Fibroblast of villous mesenchyme (primary cell): ENCODE measurements around the gene PCNX3. TPM values are rescaled to one million over a fixed set of nuclear protein-coding genes. Genes with fewer than 3 reads are reported as not detected.

Experiments
- DNase-seq: peaks from one replicate; pipeline ENCODE4 v3.0.0-alpha.2; 2010; ENCODE audit warnings: low read depth
- H3K4me3 ChIP-seq: 2 replicates; pipeline ENCODE4 v1.5.1; 2011; ENCODE audit warnings: low read depth, mild to moderate bottlenecking, low read length
- CTCF ChIP-seq: IDR thresholded peaks from 2 replicates; pipeline ENCODE4 v1.5.1; 2012; ENCODE audit warnings: low read depth, mild to moderate bottlenecking, low read length; ENCODE audit not compliant: insufficient read depth
- total RNA-seq: library from RNA; depleted of rRNA; stranded (reverse); fragments of >200 nt; gene quantifications from 2 replicates; pipeline ENCODE4 v1.2.3, GENCODE V29; 2012

PCNX3 gene
- total RNA-seq, 1 donor, result 32.4 TPM

- no peak for DNase-seq
- no peak for TF ChIP-seq CTCF
- peak overlapping the region; percentile 69 for H3K4me3 ChIP-seq
Measured at GRCh38 chr11:65573391-65574079, 42.0 kb upstream of the PCNX3 start.

DNA sequence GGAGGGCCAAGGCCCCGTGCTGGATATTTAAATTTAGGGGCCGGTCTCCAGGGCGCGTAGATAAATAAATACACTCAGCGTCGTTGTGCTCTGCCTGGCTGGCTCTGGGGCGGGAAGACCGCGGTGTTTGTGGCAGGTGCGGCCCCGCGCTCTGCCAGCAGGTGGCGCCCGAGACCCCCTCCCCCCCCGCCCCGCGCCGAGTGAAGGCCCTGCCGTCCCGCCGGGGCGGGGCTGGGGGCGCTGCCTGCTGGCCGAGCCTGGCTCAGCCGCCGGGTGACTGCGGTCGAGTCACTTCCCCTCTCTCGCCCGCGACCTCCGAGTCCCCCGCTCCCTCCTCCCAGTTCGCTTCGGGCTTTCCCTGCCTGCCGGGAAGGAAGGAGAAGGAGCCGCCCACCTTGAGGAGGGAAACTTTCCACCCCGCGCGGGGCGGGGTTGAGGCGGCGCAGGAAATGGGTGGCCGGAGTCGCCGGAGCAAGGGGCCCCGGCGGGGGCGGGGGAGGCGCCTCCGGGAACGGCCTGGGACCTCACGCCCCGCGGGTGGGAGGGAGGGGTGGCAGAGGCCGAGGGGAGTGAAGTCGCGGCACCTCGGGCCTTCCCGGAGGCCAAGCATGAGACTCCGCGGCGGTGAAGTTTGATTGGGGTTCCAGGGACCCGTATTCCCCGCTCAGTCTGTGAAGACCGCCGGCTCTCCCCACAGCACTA, 41.3 kb upstream of the PCNX3 start:
- TF ChIP-seq CTCF, result peak; percentile 49

GRCh38 chr11:65574811-65575567, 40.6 kb upstream of the PCNX3 start:
- DNase-seq, result peak; percentile 37
- TF ChIP-seq CTCF, result no peak

More for the DNA sequence above, 41.3 kb upstream of the PCNX3 start:
- peak overlapping the region; percentile 69 for H3K4me3 ChIP-seq
- peak; percentile 98 for DNase-seq

DNA sequence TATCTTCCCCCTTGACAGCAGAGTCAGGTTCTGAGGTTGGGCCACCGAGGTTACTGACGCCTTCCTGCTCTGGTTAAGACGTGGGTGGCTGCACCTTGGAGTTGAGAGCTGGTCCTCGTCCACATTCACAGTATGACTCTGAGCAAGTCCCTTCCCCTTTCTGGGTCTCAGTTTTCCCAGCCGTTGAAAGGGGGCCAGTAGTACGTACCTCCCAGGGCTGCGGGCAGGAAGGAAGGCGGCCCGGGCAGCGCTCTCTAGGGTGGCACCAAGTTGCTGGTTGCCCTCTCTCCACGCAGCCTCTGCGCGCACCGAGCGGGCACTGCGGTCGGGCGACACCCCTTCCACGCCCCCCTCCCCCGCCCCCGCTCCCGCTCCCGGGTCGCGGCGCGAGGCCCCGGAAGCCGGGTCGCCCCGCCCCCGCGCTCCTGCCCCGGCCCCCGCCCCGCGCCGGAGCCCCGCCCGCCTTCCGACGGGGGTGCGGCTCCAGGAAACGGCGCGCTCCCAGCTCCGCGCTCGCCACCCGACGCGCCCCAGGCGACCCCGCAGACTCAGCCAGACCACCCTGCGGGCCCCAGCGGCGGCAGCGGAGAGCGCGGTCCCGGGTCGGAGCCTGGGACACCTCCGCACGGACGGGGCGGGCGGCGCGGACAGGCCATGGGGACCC, 39.9 kb upstream of the PCNX3 start, which contains the start of gene EHBP1L1:
TSS of gene EHBP1L1 (plus strand) at position 486 of the 664 bp plus-strand sequence. CDS start 250 bp downstream, outside the sequence.
- peak within 1 kb of the TSS; percentile 74 for H3K4me3 ChIP-seq
- peak; percentile 53 for DNase-seq
- TF ChIP-seq CTCF, result no peak

More at GRCh38 chr11:65574811-65575567, 40.6 kb upstream of the PCNX3 start:
- peak overlapping the region; percentile 63 for H3K4me3 ChIP-seq

DNA sequence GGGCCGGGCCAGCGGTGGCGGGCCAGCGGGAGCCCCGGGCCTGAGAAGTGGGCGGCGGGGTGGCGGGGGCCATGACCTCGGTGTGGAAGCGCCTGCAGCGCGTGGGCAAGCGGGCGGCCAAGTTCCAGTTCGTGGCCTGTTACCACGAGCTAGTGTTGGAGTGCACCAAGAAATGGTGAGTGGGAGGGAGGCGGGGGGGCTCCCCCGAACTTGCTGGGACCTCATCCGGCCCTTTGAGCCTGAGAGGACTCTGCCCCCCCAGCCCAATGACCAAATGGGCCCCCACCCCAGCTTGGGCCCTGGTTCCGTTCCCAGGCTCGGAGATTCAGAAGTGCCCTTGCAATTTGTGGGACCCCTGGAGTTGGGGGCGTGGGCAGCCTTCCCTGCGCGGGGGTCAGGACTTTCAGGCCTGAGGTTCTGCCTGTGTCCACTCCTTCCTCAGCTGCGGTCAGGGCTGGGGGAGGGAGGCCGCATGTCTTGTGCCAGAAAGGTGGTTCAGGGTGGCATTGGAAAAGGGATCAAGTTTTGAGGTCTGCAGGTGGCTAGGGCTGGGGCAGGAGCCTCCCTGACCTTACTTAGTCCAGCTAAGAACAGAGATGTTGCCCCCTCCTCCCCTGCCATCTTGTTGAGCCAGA, 39.2 kb upstream of the PCNX3 start:
- no peak for TF ChIP-seq CTCF
- DNase-seq, result no peak
- H3K4me3 ChIP-seq, result peak overlapping the region; percentile 74
